Astrocyte (in vitro differentiated cells and primary cell): ENCODE measurements around the gene PLCG2.

ENCODE experiments used
- EZH2 ChIP-seq: IDR thresholded peaks from 2 replicates; pipeline ENCODE4 v1.6.1; 2012; ENCODE audit warnings: mild to moderate bottlenecking, low read length, inconsistent platforms; ENCODE audit not compliant: insufficient read depth
- TF ChIP-seq, protein P1 (sequence below): IDR thresholded peaks from 2 replicates; pipeline ENCODE4 v1.5.1; 2011; ENCODE audit warnings: low read depth, mild to moderate bottlenecking, inconsistent platforms, low read length, moderate library complexity; ENCODE audit not compliant: insufficient read depth

DNA sequence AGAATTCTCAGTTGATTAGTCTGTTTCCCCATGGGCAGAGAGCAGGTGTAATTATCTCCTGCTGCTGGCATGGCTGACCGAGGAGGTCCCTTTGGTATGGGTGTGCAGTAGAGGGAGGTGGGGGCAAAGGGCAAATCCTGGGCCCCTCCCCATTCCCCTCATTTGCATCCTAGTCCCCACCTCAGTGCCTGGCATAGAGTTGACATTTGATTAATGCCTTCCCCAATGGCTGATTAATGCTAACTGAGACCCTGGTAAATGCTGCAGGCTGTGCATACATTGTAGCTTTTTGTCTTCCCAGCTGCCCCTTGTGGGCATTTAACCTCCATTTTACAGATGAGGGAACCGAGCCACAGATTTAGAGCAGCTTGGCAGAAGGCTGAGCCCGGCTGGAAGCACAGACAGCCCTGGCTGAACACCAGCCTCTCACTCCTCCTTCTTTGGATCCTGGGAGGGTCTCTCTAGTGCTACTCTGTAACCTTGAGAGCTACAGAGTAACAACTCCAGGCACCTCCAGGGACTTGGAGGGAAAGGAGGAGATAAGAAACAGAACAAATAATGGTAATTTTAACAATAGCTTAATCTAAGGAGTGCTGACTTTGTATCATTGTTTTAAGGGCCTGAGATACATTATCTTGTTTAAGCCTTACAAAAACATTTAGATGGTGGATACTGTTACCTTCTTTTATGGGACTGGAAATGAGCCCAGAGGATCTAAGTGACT, 5.1 kb downstream of the PLCG2 start:
- TF ChIP-seq, protein P1, sequence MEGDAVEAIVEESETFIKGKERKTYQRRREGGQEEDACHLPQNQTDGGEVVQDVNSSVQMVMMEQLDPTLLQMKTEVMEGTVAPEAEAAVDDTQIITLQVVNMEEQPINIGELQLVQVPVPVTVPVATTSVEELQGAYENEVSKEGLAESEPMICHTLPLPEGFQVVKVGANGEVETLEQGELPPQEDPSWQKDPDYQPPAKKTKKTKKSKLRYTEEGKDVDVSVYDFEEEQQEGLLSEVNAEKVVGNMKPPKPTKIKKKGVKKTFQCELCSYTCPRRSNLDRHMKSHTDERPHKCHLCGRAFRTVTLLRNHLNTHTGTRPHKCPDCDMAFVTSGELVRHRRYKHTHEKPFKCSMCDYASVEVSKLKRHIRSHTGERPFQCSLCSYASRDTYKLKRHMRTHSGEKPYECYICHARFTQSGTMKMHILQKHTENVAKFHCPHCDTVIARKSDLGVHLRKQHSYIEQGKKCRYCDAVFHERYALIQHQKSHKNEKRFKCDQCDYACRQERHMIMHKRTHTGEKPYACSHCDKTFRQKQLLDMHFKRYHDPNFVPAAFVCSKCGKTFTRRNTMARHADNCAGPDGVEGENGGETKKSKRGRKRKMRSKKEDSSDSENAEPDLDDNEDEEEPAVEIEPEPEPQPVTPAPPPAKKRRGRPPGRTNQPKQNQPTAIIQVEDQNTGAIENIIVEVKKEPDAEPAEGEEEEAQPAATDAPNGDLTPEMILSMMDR = no peak
- TF ChIP-seq EZH2 = no peak
